Lower leg skin (tissue), 3 donors: ENCODE data around the gene EHD3.

Source experiments
- CTCF ChIP-seq, 3 donors: fragments of 450-650 bp; IDR thresholded peaks; one replicate each; pipeline ENCODE4 v1.5.1; 2016; ENCODE audit warnings: antibody characterized with exemption in 3 of 3, mild to moderate bottlenecking in 3 of 3, moderate library complexity in 2 of 3
- POLR2A ChIP-seq, 2 donors: fragments of 450-650 bp; IDR thresholded peaks; one replicate each; pipeline ENCODE4 v1.6.1; 2016 to 2017; ENCODE audit warnings: antibody characterized with exemption in 2 of 2, mild to moderate bottlenecking in 1 of 2, moderate library complexity in 1 of 2

GRCh38 chr2:31238126-31238905 is 4.4 kb downstream of the EHD3 start:
- no peak for TF ChIP-seq CTCF (IDR thresholded peaks at IDR 0.05)
- TF ChIP-seq POLR2A (IDR thresholded peaks at IDR 0.05) = no peak
